Measurements from ENCODE around the gene ATG16L2. TPM values are rescaled to one million over a fixed set of nuclear protein-coding genes. Genes with fewer than 3 reads are reported as not detected.

ATG16L2 gene
- total RNA-seq, 1 experiment from 2014 or later: 17.3 TPM

DNA sequence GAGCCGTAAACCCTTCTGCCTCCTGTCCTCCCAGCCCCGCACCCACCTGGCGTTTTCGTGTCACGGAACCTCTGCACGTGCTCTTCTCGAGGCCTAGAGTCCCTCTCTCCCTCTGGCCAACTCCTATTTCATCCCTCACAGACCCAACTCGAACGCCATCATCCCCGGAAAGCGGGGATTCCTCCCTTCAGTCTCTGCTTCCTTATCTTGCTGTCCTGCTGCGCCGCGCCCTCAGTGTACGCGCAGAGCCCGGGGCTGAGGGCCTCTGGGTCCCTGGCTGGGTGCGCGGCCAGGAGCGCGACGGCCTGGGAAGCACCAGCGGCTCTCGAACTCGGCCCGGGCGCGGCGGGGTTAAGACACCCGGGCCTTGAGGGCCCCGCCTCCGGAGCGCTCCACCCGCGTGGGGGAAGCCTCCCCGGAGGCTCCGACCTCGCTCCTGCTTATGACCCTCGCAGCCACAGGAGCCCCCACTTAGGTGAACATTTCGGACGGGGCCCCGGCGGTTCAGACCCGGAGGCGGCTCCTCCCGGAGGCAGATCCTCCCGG lies 398 bp upstream of the ATG16L2 start:
- no peak overlapping the region for H2AFZ ChIP-seq (ENCODE audit: low read length)
- H3K4me1 ChIP-seq (ENCODE audit: insufficient read depth, low read length): peaks cover 5% of the 10 kb centered on the region; the same call in 1 of the 2 replicates
- peaks cover 7% of the 10 kb centered on the region for H3K27me3 Mint-ChIP-seq (ENCODE audit: low read depth)
- H2AK5ac ChIP-seq (ENCODE audit: insufficient read length, low read length): no peak overlapping the region
- peak overlapping the region; percentile 86 to 91 for H3K4me3 Mint-ChIP-seq
- H2BK20ac ChIP-seq (ENCODE audit: low read depth, low read length, poor library complexity, severe bottlenecking): no peak overlapping the region
- H3K9me3 ChIP-seq (ENCODE audit: control insufficient read depth, low read depth, low read length): no peaks in the 10 kb centered on the region
- WGBS (ENCODE audit: extremely low coverage, insufficient read length, low lambda C conversion rate): no CpG with 5 or more reads among the region's 47 CpGs
- H4K8ac ChIP-seq (replicated peaks; ENCODE audit: insufficient read length, low read depth, low read length): no peak overlapping the region
- H3T11ph ChIP-seq (ENCODE audit: low read length): no peak overlapping the region
- peak overlapping the region; percentile 93 for H3K18ac ChIP-seq (ENCODE audit: insufficient read length, low read depth, low read length)
- H3K9ac ChIP-seq (ENCODE audit: extremely low read depth, insufficient read length, low read length): peak overlapping the region; percentile 61
- H3K4me2 ChIP-seq (ENCODE audit: insufficient read depth, insufficient read length, low read length): peak overlapping the region; percentile 52
- peaks cover 4 to 27% (median 24%) of the 10 kb centered on the region in 3 experiments; a peak in 6 of 7 replicates for H3K36me3 Mint-ChIP-seq (ENCODE audit: insufficient read depth in 1 of 3, low read depth in 3 of 3)
- no peak overlapping the region for H3K4ac ChIP-seq (ENCODE audit: low read depth, low read length)
- H2BK5ac ChIP-seq (ENCODE audit: insufficient read length, low read length): no peak overlapping the region
- H3K14ac ChIP-seq (ENCODE audit: insufficient read depth, low read length): peak overlapping the region; percentile 97; the same call in 1 of the 2 replicates
- no peak overlapping the region for H3K27ac ChIP-seq (ENCODE audit: insufficient read length, low read depth, low read length)
- H3K79me2 ChIP-seq (ENCODE audit: insufficient read depth, low read length): no peaks in the 10 kb centered on the region
- TF ChIP-seq, protein P1, sequence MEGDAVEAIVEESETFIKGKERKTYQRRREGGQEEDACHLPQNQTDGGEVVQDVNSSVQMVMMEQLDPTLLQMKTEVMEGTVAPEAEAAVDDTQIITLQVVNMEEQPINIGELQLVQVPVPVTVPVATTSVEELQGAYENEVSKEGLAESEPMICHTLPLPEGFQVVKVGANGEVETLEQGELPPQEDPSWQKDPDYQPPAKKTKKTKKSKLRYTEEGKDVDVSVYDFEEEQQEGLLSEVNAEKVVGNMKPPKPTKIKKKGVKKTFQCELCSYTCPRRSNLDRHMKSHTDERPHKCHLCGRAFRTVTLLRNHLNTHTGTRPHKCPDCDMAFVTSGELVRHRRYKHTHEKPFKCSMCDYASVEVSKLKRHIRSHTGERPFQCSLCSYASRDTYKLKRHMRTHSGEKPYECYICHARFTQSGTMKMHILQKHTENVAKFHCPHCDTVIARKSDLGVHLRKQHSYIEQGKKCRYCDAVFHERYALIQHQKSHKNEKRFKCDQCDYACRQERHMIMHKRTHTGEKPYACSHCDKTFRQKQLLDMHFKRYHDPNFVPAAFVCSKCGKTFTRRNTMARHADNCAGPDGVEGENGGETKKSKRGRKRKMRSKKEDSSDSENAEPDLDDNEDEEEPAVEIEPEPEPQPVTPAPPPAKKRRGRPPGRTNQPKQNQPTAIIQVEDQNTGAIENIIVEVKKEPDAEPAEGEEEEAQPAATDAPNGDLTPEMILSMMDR (conservative IDR thresholded peaks at IDR 0.05): no peak
- no peak overlapping the region for H2BK12ac ChIP-seq (ENCODE audit: insufficient read length, low read depth, low read length)
- H3K23ac ChIP-seq (ENCODE audit: insufficient read length, low read depth, low read length): no peak overlapping the region
- H3K4me1 Mint-ChIP-seq: peaks cover 24 to 27% of the 10 kb centered on the region in 2 experiments
- no peak overlapping the region for H3K56ac ChIP-seq (ENCODE audit: insufficient read length, low read depth, low read length)
- H3K79me1 ChIP-seq (ENCODE audit: insufficient read depth, low read depth, low read length, poor library complexity, severe bottlenecking): no peaks in the 10 kb centered on the region
- H2BK120ac ChIP-seq (ENCODE audit: low read depth, low read length, poor library complexity, severe bottlenecking): peak overlapping the region; percentile 84
- H3K27me3 ChIP-seq (ENCODE audit: insufficient read depth, low read length): no peaks in the 10 kb centered on the region
- H4K20me1 ChIP-seq (ENCODE audit: control insufficient read depth, insufficient read depth, insufficient read length): no peaks in the 10 kb centered on the region
- peak; percentile 75 for DNase-seq
- no peaks in the 10 kb centered on the region; a peak in 1 of 5 replicates for H3K9me3 Mint-ChIP-seq
- no peak overlapping the region for H2BK15ac ChIP-seq (ENCODE audit: low read depth, low read length)
- no peak overlapping the region for H4K91ac ChIP-seq (ENCODE audit: insufficient read length, low read depth, low read length)
- peak overlapping the region; percentile 7 to 95 (median 86); a peak in 5 of 7 replicates for H3K27ac Mint-ChIP-seq
- H4K5ac ChIP-seq (ENCODE audit: insufficient read length, low read depth, low read length): no peak overlapping the region
- peaks cover 17% of the 10 kb centered on the region for H3K23me2 ChIP-seq (ENCODE audit: insufficient read length, low read depth, low read length, poor library complexity, severe bottlenecking)
